ENCODE data around the gene CLSTN1. TPM values are rescaled to one million over a fixed set of nuclear protein-coding genes. Genes with fewer than 3 reads are reported as not detected.

Gene CLSTN1
- total RNA-seq, 1 donor from 2014 or later, result 72.3 TPM

DNA sequence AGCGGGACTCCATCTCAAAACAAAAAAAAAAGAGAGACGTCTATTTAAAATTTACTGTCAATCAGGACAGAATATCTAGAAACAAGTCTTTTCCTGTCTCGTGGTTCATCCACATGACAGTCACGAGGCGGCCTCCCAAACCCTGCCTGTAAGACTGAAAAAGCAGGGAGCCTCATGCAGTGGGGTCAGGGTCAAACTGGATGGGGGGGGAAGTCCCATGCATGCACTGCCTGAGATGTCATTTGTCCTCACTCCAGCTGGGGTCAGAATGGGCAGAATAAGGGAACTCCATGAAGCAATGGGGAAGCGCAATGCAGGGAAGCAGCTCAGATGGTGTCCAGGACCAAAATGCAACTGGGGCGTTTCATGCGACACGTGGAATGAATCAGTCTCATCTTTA is 86.7 kb downstream of the CLSTN1 start:
- H3K36me3 ChIP-seq, result peaks cover 100% of the 10 kb centered on the region
- H3K4me3 ChIP-seq, result no peak overlapping the region
- DNase-seq (no peak), ATAC-seq (peak; percentile 52 to 63)
- intact Hi-C loops (cut with DNase I), result no loop called here
- H3K27me3 ChIP-seq (ENCODE audit: low read depth), result no peaks in the 10 kb centered on the region
- no peaks in the 10 kb centered on the region for H3K9me3 ChIP-seq
- no peak for TF ChIP-seq CTCF (IDR thresholded peaks at IDR 0.05)
- no peak overlapping the region for H3K27ac ChIP-seq
- no peaks in the 10 kb centered on the region for H3K4me1 ChIP-seq

GRCh38 chr1:9736241-9736640 is 87.5 kb downstream of the CLSTN1 start:
- H3K27me3 ChIP-seq (ENCODE audit: low read depth), result no peaks in the 10 kb centered on the region
- no peaks in the 10 kb centered on the region for H3K4me1 ChIP-seq
- no peak overlapping the region for H3K4me3 ChIP-seq
- intact Hi-C loops (cut with DNase I), result no loop called here
- TF ChIP-seq CTCF (IDR thresholded peaks at IDR 0.05), result no peak
- ATAC-seq (no peak), DNase-seq (no peak)
- no peaks in the 10 kb centered on the region for H3K9me3 ChIP-seq
- H3K36me3 ChIP-seq, result peaks cover 100% of the 10 kb centered on the region
- no peak overlapping the region for H3K27ac ChIP-seq

DNA sequence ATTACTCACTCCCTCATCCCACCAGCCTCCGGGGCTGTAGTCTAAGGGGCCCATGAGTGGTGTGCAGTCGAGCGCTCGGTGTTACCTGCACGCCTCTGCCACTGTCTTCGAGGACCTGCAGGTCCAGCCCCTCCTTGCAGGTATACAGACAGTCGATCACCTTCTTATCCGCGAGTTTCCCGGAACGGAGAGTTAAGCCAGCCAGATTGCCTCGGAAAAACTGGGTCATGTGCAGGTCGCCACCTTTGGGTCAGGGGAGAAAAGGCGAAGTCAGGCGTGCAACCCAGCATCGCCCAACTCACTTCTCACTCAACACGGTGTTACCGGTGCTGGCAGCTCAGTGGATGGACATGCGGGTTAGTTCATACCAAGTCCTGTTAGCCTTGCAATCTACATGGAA is 88.0 kb downstream of the CLSTN1 start:
- intact Hi-C loops (cut with DNase I), result no loop called here
- H3K4me1 ChIP-seq, result peaks cover 2% of the 10 kb centered on the region
- no peak for TF ChIP-seq CTCF (IDR thresholded peaks at IDR 0.05)
- no peak overlapping the region for H3K27ac ChIP-seq
- H3K36me3 ChIP-seq, result peaks cover 100% of the 10 kb centered on the region
- ATAC-seq, result no peak
- H3K4me3 ChIP-seq, result no peak overlapping the region
- H3K27me3 ChIP-seq (ENCODE audit: low read depth), result no peaks in the 10 kb centered on the region
- H3K9me3 ChIP-seq, result no peaks in the 10 kb centered on the region
- no peak for DNase-seq

DNA sequence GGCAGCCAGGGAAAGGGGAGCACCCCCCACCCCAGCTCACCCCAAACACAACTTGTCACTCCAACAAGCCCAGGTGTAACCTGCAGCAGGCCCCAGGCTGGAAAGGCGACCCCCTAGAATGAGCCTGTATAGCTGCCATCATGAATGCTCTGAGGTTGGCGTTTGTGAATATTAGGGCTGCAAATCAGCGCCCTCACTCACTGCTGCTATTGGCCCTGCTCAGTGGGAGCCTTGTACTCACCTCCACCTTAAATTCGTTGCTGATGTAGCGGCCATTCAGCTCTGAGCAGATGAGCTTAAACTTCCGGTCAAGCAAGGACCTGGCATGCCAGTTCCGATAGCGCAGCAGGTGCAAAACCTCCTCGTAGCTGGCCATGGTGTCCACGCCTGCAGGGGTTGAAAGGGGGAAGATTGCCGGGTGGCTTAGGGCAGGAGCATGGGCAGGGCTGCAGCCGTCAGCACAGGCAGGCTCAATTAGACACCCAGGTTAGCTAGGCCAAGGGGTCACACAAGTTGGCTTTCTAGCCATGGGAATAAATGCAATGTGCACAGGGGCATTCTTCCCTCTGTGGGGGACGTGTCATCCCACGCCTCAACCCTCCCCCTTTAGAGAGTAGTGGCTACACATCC is 90.5 kb downstream of the CLSTN1 start:
- no peak overlapping the region for H3K4me3 ChIP-seq
- H3K27ac ChIP-seq, result no peak overlapping the region
- H3K4me1 ChIP-seq, result peaks cover 3% of the 10 kb centered on the region
- DNase-seq, result no peak
- no peak for ATAC-seq
- TF ChIP-seq CTCF (IDR thresholded peaks at IDR 0.05), result no peak
- peaks cover 99% of the 10 kb centered on the region for H3K36me3 ChIP-seq
- no peaks in the 10 kb centered on the region for H3K9me3 ChIP-seq
- H3K27me3 ChIP-seq (ENCODE audit: low read depth), result no peaks in the 10 kb centered on the region
- intact Hi-C loops (cut with DNase I), result no loop called here

DNA sequence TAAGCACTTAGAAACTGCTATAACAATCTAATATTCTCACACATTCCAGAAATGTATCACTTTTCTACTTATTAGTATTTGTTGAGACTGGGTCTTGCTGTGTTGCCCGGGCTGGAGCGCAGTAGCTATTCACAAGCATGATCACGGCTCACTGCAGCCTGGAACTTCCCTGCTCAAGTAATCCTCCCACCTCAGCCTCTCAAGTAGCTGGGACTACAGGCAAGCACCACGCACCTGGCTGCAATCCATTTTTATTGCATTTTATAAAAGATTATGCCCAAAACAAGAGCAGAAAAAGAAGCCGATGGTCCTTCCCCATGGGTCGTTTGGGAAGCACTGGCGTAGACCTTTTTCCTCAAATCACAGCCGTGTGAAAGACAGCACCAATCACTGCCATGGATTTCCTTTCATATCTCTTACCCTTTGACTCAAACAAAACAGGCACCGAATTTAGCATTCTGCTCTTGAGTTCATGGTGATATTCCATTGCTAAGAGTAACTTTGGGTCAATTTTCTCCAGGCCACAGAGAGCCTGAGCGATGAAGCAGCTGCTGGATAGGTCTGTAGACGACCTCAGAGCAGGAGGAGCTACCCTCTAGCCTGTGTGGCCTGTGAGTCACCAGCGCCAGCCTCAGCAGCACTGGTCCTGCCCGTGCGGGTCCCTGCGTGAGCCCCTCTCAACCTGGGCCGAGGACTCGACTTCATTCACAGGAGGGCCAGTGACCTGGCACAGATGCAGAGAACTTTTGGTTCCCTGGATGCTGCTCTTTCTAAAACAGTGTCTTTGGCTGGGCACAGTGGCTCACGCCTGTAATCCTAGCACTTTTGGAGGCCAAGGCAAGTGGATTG is 91.4 kb downstream of the CLSTN1 start:
- Histone ChIP-seq H3K4me1 (peaks cover 3% of the 10 kb centered on the region), H3K4me3 (no peak overlapping the region), H3K36me3 (peaks cover 99% of the 10 kb centered on the region), H3K27me3 (ENCODE audit: low read depth) (no peaks in the 10 kb centered on the region), H3K9me3 (no peaks in the 10 kb centered on the region), H3K27ac (no peak overlapping the region)
- no peak for ATAC-seq
- intact Hi-C loops (cut with DNase I), result no loop called here
- no peak for DNase-seq
- no peak for TF ChIP-seq CTCF (IDR thresholded peaks at IDR 0.05)

Data from lower lobe of right lung (tissue), 2 donors.